ENCODE data around the gene NEXN.
A peak's percentile ranks its signal among the peaks of the same experiment; 100 is the strongest.

Gene NEXN

DNA sequence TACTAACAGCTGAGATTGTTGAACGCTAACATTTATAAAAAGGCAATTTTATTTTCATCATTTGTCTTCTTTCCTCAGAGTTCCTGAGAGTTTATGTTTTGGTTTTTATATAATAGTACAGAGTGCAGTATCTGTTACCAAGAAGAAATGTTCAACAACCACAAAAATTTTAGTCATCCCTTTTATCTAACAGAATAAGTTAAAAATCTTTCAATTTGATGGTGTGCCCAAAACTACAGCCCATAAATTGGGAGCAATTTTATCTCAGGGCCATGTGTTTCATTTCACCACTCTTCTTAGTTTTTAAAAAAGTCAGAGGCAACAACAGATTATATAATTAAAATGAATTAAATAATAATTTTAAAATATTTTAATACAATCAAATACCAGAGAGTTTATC is 37.1 kb downstream of the NEXN start:
- H3K4me3 ChIP-seq (replicated peaks in 1 of 2; ENCODE audit: low read depth in 2 of 2, low read length in 2 of 2): no peak overlapping the region
- DNase-seq (ENCODE audit: low read depth in 2 of 2): peak in 1 of 2 donors; percentile 68
- TF ChIP-seq CTCF (IDR thresholded peaks at IDR 0.05; ENCODE audit: low read depth, low read length): no peak

DNA sequence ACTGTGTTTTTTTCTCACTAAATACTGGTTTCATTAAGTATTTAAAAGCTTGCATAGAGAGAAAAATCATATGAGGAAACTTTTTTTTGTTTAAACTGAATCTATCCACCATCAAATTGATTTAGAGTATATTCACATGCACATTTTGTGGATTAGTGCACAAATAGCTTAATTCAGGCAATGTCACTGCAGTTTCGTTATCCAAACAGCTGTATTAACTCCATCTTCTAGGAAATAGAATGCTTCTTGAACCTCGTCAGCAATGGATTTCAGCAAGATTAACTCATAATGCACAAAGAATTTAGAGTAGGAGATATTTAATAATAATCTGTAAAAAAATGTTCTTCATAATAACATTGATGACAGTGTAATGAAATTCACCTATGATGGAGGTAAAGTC is 37.5 kb downstream of the NEXN start:
- no peak for TF ChIP-seq CTCF (IDR thresholded peaks at IDR 0.05; ENCODE audit: low read depth, low read length)
- H3K4me3 ChIP-seq (replicated peaks in 1 of 2; ENCODE audit: low read depth in 2 of 2, low read length in 2 of 2): no peak overlapping the region
- peak in 1 of 2 donors; percentile 36 for DNase-seq (ENCODE audit: low read depth in 2 of 2)

GRCh38 chr1:77926561-77927357 is 38.3 kb downstream of the NEXN start:
- DNase-seq (ENCODE audit: low read depth in 2 of 2): peak in 1 of 2 donors; percentile 37
- TF ChIP-seq CTCF (IDR thresholded peaks at IDR 0.05; ENCODE audit: low read depth, low read length): no peak
- H3K4me3 ChIP-seq (replicated peaks in 1 of 2; ENCODE audit: low read depth in 2 of 2, low read length in 2 of 2): peak overlapping the region in 1 of 2 donors; percentile 2

GRCh38 chr1:77927414-77927813 is 39.0 kb downstream of the NEXN start:
- H3K4me3 ChIP-seq (replicated peaks in 1 of 2; ENCODE audit: low read depth in 2 of 2, low read length in 2 of 2): no peak overlapping the region
- DNase-seq (ENCODE audit: low read depth in 2 of 2): no peak
- TF ChIP-seq CTCF (IDR thresholded peaks at IDR 0.05; ENCODE audit: low read depth, low read length): no peak

DNA sequence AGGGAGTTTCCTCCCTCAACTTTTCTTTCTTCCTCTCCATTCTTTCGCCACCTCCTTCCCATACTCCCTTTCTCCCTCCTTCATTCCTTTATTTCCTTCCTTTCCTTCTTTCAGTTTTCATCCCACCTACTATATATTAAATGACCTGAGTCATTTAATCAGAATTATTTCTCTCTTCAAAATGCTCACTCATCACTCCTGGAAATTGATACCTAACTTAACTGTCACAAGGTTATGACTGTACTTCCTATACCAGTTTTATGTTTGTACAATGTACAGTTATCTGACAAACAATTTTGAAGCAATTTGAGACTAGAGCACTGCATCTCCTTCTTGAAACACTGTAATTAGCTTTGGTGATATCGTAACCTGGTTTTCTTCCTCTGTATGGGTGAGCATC is 41.4 kb downstream of the NEXN start:
- no peak for DNase-seq (ENCODE audit: low read depth in 2 of 2)
- no peak overlapping the region for H3K4me3 ChIP-seq (replicated peaks in 1 of 2; ENCODE audit: low read depth in 2 of 2, low read length in 2 of 2)
- TF ChIP-seq CTCF (IDR thresholded peaks at IDR 0.05; ENCODE audit: low read depth, low read length): no peak

- no peak for DNase-seq (ENCODE audit: low read depth in 2 of 2)
- TF ChIP-seq CTCF (IDR thresholded peaks at IDR 0.05; ENCODE audit: low read depth, low read length): no peak
- no peak overlapping the region for H3K4me3 ChIP-seq (replicated peaks in 1 of 2; ENCODE audit: low read depth in 2 of 2, low read length in 2 of 2)
Measured at GRCh38 chr1:77938651-77939050, 50.2 kb downstream of the NEXN start.
